DND-41 (cell line): ENCODE data around the gene TM4SF5.

Source experiments
- ATAC-seq: fragments of 200-7000 bp; cut with Tn5 transposase; 3 replicates; pipeline ENCODE4 v1.9.1; 2021; ENCODE audit warnings: low read depth; ENCODE audit not compliant: insufficient read depth
- DNase-seq: peaks from one replicate; pipeline ENCODE4 v3.0.0-alpha.2; 2020
- H2AFZ ChIP-seq: 2 replicates; pipeline ENCODE4 v1.6.0; 2012; ENCODE audit warnings: low read depth, low read length
- H3K27ac ChIP-seq: 2 replicates; pipeline ENCODE4 v1.5.1; 2012; ENCODE audit warnings: low read length, inconsistent platforms
- H3K27me3 ChIP-seq: fragments of 200-600 bp; sonication (generic); 2 replicates; pipeline ENCODE4 v1.6.0; 2012; ENCODE audit warnings: low read length, mild to moderate bottlenecking, inconsistent platforms; ENCODE audit not compliant: insufficient read depth, poor library complexity
- H3K36me3 ChIP-seq: 2 replicates; pipeline ENCODE4 v1.5.1; 2012; ENCODE audit warnings: low read length, inconsistent platforms; ENCODE audit not compliant: insufficient read depth
- H3K4me1 ChIP-seq: 2 replicates; pipeline ENCODE4 v1.5.1; 2012; ENCODE audit warnings: mild to moderate bottlenecking, low read length; ENCODE audit not compliant: insufficient read depth
- H3K4me2 ChIP-seq: 2 replicates; pipeline ENCODE4 v1.6.0; 2012; ENCODE audit warnings: mild to moderate bottlenecking, moderate library complexity, low read length, inconsistent platforms; ENCODE audit not compliant: insufficient read depth
- H3K4me3 ChIP-seq, 2 experiments: fragments of 200-600 bp in 1 of 2; shearing (Covaris generic) in 1 of 2; 2 replicates each; pipeline ENCODE4 v1.5.1; 2012 to 2016; ENCODE audit warnings: inconsistent platforms in 2 of 2, low read length in 2 of 2, mild to moderate bottlenecking in 2 of 2, low read depth in 1 of 2, moderate library complexity in 1 of 2
- H3K79me2 ChIP-seq: 2 replicates; pipeline ENCODE4 v1.6.0; 2012; ENCODE audit warnings: low read length, inconsistent platforms; ENCODE audit not compliant: insufficient read depth
- H3K9ac ChIP-seq: 2 replicates; pipeline ENCODE4 v1.6.0; 2012; ENCODE audit warnings: low read depth, mild to moderate bottlenecking, inconsistent platforms, low read length, moderate library complexity
- H3K9me3 ChIP-seq: 2 replicates; pipeline ENCODE4 v1.5.1; 2012; ENCODE audit warnings: low read length, moderate library complexity, mild to moderate bottlenecking, inconsistent platforms; ENCODE audit not compliant: insufficient read depth, severe bottlenecking
- H4K20me1 ChIP-seq: 2 replicates; pipeline ENCODE4 v1.6.0; 2012; ENCODE audit warnings: low read length; ENCODE audit not compliant: insufficient read depth
- EZH2 ChIP-seq: IDR thresholded peaks from 3 replicates; pipeline ENCODE4 v1.6.1; 2012; ENCODE audit warnings: borderline replicate concordance, low read depth, mild to moderate bottlenecking, moderate library complexity, low read length, inconsistent platforms; ENCODE audit not compliant: severe bottlenecking
- TF ChIP-seq, protein P1 (sequence below): IDR thresholded peaks from 2 replicates; pipeline ENCODE4 v1.5.1; 2012; ENCODE audit warnings: borderline replicate concordance, low read length, moderate library complexity, mild to moderate bottlenecking; ENCODE audit not compliant: poor library complexity, severe bottlenecking; ENCODE audit errors: extremely low read depth

TM4SF5 gene

DNA sequence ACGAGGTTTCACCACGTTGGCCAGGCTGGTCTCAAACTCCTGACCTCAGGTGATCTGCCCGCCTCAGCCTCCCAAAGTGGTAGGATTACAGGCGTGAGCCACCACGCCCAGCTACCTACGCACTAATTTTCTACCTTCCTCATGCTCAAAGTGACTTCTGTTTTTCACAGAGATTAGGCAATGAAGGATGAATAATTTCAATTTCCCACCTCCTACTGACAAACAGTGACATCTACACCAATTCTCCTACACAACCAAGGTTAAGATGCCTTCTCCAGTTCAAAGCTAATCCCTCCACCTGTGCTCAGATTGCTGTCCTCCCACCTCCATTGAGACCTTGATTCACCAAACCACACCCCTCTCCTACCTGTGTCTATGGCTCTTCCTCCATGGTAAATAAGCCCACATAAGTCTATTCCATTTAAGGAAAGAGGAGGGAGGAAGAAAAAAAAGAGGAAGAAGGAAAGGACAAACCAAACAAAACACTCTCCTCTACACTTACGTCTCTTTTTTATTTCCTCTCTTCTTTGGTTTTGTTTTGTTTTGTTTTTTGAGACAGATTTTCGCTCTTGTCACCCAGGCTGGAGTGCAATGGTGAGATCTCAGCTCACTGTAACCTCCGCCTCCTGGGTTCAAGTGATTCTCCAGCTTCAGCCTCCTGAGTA lies 45.9 kb upstream of the TM4SF5 start:
- ATAC-seq = no peak
- Histone ChIP-seq H3K27ac (no peak overlapping the region), H3K79me2 (no peaks in the 10 kb centered on the region), H3K9ac (no peak overlapping the region), H3K4me2 (no peak overlapping the region), H3K4me1 (peaks cover 6% of the 10 kb centered on the region), H4K20me1 (no peaks in the 10 kb centered on the region), H2AFZ (no peak overlapping the region), H3K27me3 (no peaks in the 10 kb centered on the region), H3K4me3 (no peak overlapping the region), H3K36me3 (peaks cover under 1% of the 10 kb centered on the region; the same call in 1 of the 2 replicates), H3K9me3 (no peaks in the 10 kb centered on the region)
- DNase-seq = no peak
- TF ChIP-seq EZH2 = no peak
- TF ChIP-seq, protein P1, sequence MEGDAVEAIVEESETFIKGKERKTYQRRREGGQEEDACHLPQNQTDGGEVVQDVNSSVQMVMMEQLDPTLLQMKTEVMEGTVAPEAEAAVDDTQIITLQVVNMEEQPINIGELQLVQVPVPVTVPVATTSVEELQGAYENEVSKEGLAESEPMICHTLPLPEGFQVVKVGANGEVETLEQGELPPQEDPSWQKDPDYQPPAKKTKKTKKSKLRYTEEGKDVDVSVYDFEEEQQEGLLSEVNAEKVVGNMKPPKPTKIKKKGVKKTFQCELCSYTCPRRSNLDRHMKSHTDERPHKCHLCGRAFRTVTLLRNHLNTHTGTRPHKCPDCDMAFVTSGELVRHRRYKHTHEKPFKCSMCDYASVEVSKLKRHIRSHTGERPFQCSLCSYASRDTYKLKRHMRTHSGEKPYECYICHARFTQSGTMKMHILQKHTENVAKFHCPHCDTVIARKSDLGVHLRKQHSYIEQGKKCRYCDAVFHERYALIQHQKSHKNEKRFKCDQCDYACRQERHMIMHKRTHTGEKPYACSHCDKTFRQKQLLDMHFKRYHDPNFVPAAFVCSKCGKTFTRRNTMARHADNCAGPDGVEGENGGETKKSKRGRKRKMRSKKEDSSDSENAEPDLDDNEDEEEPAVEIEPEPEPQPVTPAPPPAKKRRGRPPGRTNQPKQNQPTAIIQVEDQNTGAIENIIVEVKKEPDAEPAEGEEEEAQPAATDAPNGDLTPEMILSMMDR = no peak

DNA sequence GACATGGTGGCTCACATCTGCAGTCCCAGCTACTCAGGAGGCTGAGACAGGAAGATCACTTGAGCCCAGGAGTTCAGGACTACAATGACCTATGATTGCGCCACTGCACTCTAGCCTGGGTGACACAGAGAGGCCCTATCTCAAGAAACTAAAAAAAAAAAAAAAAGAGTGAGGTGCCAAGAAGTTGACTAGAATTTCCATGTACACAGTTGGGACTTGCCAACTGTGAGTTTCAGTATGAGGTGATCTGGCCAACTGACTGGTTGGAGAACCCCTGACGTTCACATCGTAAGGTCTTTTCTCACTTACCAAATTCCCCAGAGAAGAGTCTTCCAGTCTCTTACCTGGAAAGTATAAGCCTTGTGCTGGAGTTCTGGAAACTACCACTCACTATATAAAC lies 43.6 kb upstream of the TM4SF5 start:
- H3K79me2 ChIP-seq = peaks cover 8% of the 10 kb centered on the region
- H3K27ac ChIP-seq = no peak overlapping the region
- no peaks in the 10 kb centered on the region for H3K27me3 ChIP-seq
- H4K20me1 ChIP-seq = no peaks in the 10 kb centered on the region
- H3K36me3 ChIP-seq = peaks cover 7% of the 10 kb centered on the region; the same call in 1 of the 2 replicates
- ATAC-seq (no peak), DNase-seq (no peak)
- no peak overlapping the region for H3K9ac ChIP-seq
- H2AFZ ChIP-seq = no peak overlapping the region
- TF ChIP-seq, protein P1 = no peak
- TF ChIP-seq EZH2 = no peak
- no peaks in the 10 kb centered on the region for H3K9me3 ChIP-seq
- H3K4me2 ChIP-seq = no peak overlapping the region
- no peak overlapping the region for H3K4me3 ChIP-seq
- H3K4me1 ChIP-seq = peaks cover 20% of the 10 kb centered on the region

DNA sequence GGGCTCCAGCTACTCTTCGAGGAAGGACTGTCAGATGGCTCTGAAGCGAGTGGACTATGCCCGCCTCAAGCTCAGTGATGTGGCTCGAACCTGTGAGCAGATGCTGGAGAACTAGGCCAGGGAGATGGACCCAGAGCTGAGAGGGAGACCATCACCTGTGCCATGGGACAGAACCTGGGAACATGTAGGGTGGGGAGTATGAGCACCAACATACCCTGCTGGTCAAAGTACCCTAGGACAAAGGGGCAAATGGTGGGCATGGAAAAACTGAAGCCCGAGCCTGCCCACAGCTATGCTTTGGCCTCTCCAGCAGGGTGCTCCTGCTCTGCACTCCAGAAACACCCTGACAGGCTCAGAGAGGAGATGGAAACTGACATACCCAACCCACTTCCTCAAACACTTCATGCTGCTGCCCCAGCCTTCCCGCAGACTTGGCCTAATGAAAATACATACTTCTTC lies 38.6 kb upstream of the TM4SF5 start:
- Histone ChIP-seq H3K4me1 (peaks cover 20% of the 10 kb centered on the region), H4K20me1 (no peaks in the 10 kb centered on the region), H3K27ac (no peak overlapping the region), H3K9ac (no peak overlapping the region), H2AFZ (no peak overlapping the region), H3K79me2 (peaks cover 8% of the 10 kb centered on the region), H3K36me3 (peaks cover 9% of the 10 kb centered on the region; the same call in 1 of the 2 replicates), H3K4me2 (peak overlapping the region; percentile 69; the same call in 1 of the 2 replicates), H3K9me3 (no peaks in the 10 kb centered on the region), H3K27me3 (peaks cover 2% of the 10 kb centered on the region), H3K4me3 (no peak overlapping the region)
- no peak for ATAC-seq
- no peak for DNase-seq
- TF ChIP-seq, protein P1 = no peak
- TF ChIP-seq EZH2 = no peak
